MCF 10A (cell line): ENCODE measurements around the gene TMEM53. TPM values are rescaled to one million over a fixed set of nuclear protein-coding genes. Genes with fewer than 3 reads are reported as not detected.

Source experiments
- Bru-seq: library from RNA; stranded (reverse); fragments of 400-500 nt; gene quantifications from one replicate; lab custom pipeline; 2021; lab: Mats Ljungman, UMichigan
- BruChase-seq, 2 experiments: library from RNA; stranded (reverse); fragments of 400-500 nt; gene quantifications; one replicate each; lab custom pipeline; 2021; lab: Mats Ljungman, UMichigan
- BruUV-seq: library from RNA; stranded (reverse); fragments of 400-500 nt; replicated peaks from 2 replicates; lab custom pipeline; 2021; lab: Mats Ljungman, UMichigan
- CTCF ChIA-PET: fragments of 300-600 bp; sonication (Branson Sonifier 250); formaldehyde crosslinking; extraction: SDS; loops from one replicate; lab custom pipeline; 2021; ENCODE audit warnings: antibody characterized with exemption, inconsistent platforms; lab: Yijun Ruan, JAX
- POLR2A ChIA-PET: fragments of 300-600, 350-650 bp; sonication (Branson Sonifier 250); formaldehyde crosslinking; extraction: SDS; loops from one replicate; lab custom pipeline; 2020; ENCODE audit warnings: antibody characterized with exemption, inconsistent platforms; lab: Yijun Ruan, JAX
- DNase-seq: peaks from one replicate; pipeline ENCODE4 v3.0.0-alpha.2; 2018; ENCODE audit not compliant: unreplicated experiment
- H3K27ac Mint-ChIP-seq: one replicate; pipeline ENCODE4 v1.8.0; 2022; ENCODE audit warnings: mild to moderate bottlenecking, low read depth, mixed read lengths; ENCODE audit not compliant: unreplicated experiment
- H3K27me3 Mint-ChIP-seq: one replicate; pipeline ENCODE4 v1.8.0; 2022; ENCODE audit warnings: mixed read lengths; ENCODE audit not compliant: insufficient read depth, unreplicated experiment
- H3K36me3 Mint-ChIP-seq: one replicate; pipeline ENCODE4 v1.8.0; 2022; ENCODE audit warnings: mild to moderate bottlenecking, moderate library complexity, mixed read lengths; ENCODE audit not compliant: insufficient read depth, unreplicated experiment
- H3K4me1 Mint-ChIP-seq: one replicate; pipeline ENCODE4 v1.8.0; 2022; ENCODE audit warnings: mixed read lengths; ENCODE audit not compliant: insufficient read depth, unreplicated experiment
- H3K4me3 Mint-ChIP-seq: one replicate; pipeline ENCODE4 v1.8.0; 2022; ENCODE audit warnings: mild to moderate bottlenecking, moderate library complexity, mixed read lengths; ENCODE audit not compliant: unreplicated experiment
- H3K9me3 Mint-ChIP-seq: one replicate; pipeline ENCODE4 v1.8.0; 2022; ENCODE audit warnings: mixed read lengths; ENCODE audit not compliant: unreplicated experiment
- intact Hi-C: fragments of 100-400 bp; cut with micrococcal nuclease; formaldehyde crosslinking; loops from 2 replicates; pipeline ENCODE4 v1.14.1; 2022
- long read RNA-seq: library from polyadenylated mRNA; stranded (forward); transcript quantifications from one replicate; pipeline ENCODE4 v2.0.0, GENCODE V29; 2022
- total RNA-seq: library from RNA; stranded (reverse); gene quantifications from 2 replicates; pipeline ENCODE4 v1.2.3, GENCODE V29; 2022
- TF ChIP-seq, protein P1 (sequence below): fragments of 200-600 bp; IDR thresholded peaks from one replicate; pipeline ENCODE4 v1.8.0; 2022; ENCODE audit warnings: antibody characterized with exemption, mild to moderate bottlenecking; ENCODE audit not compliant: unreplicated experiment

TMEM53 gene
- total RNA-seq (2.2 TPM in 2 replicates), Bru-seq, nascent RNA (percentile 37 among the genes with signal in this experiment), BruChase-seq, experiment 1, labeled RNA remaining after a 6-hour chase (percentile 29 among the genes with signal in this experiment), BruChase-seq, experiment 2, labeled RNA remaining after a 2-hour chase (percentile 36 among the genes with signal in this experiment)
- long read RNA-seq, partial matches to known transcripts = 2 of 15 reads
- long read RNA-seq, other reads (novel, unspliced or antisense) = 4 of 15 reads

DNA sequence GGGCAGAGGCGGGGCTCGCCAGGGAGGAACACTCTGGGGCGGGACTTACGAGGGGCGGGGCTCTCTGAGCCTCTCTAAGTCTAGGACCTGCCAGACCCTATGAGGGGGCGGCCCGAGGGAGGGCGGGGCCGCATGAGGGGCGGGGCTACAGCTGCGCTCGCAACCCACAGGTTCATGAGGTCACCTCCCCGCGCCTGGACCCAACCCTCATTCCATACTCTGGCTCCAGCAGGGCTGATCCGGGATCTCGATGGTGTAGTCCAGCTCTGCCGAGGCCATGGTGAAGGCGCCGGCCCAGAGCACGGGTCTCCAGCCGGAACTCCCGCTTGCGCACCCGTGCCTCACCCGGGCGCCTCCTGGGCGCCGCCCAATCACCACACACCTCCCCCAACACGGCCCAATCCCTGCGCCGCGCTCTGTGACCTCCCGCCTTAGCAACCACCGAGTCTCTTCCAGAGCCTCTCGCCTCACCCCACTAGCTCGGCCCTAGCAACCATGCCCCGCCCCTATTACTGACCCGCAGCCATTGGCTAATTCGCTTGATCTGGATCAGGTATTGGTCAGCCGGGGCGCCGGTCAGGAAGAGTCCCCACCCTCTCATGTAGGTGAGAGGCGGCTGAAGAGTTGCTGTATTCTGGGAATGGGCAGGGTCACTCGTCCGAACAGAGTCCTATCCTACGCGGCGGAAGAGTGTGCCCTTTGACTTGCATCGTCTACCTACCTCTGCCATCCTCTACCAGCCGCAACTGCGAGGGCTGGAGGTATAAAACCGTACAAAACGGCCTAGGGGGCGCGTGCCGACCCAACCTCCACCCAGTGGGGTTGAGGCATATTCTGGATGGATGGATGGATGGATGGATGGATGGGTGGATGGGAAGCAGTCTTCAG lies at the start of gene TMEM53, which contains the start of gene ARMH1:
TSS of gene TMEM53 (minus strand) at position 369 of the 888 bp plus-strand sequence. CDS start at position 279, 90 bp downstream.
TSS of gene ARMH1 (plus strand) at position 602 of the 888 bp plus-strand sequence. CDS start 14,984 bp downstream, outside the sequence.
- intact Hi-C loops = no loop called here

GRCh38 chr1:44723496-44724295 lies 49.4 kb upstream of the TMEM53 start:
- Mint-ChIP-seq H3K27ac (no peak overlapping the region), H3K4me3 (no peak overlapping the region), H3K36me3 (peaks cover 12% of the 10 kb centered on the region), H3K4me1 (peaks cover 27% of the 10 kb centered on the region), H3K27me3 (no peaks in the 10 kb centered on the region), H3K9me3 (no peaks in the 10 kb centered on the region)
- no peak for DNase-seq
- intact Hi-C loops = no loop called here
- TF ChIP-seq, protein P1, sequence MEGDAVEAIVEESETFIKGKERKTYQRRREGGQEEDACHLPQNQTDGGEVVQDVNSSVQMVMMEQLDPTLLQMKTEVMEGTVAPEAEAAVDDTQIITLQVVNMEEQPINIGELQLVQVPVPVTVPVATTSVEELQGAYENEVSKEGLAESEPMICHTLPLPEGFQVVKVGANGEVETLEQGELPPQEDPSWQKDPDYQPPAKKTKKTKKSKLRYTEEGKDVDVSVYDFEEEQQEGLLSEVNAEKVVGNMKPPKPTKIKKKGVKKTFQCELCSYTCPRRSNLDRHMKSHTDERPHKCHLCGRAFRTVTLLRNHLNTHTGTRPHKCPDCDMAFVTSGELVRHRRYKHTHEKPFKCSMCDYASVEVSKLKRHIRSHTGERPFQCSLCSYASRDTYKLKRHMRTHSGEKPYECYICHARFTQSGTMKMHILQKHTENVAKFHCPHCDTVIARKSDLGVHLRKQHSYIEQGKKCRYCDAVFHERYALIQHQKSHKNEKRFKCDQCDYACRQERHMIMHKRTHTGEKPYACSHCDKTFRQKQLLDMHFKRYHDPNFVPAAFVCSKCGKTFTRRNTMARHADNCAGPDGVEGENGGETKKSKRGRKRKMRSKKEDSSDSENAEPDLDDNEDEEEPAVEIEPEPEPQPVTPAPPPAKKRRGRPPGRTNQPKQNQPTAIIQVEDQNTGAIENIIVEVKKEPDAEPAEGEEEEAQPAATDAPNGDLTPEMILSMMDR = no peak
- CTCF ChIA-PET = interaction anchor here (1.4 kb wide), 1 partner anchor 15 kb away, joined by 6 read pairs; no protein-coding TSS in a partner anchor
- POLR2A ChIA-PET = no interaction called here
- no TSS peak for BruUV-seq

More for the DNA sequence above, at the start of gene TMEM53, which contains the start of gene ARMH1:
- ChIA-PET POLR2A (interaction anchor here (0.6 to 3.0 kb wide), 28 partner anchors 9 to 1435 kb away, joined by 3 to 22 read pairs (median 5); partner anchors contain the start of genes HECTD3, MUTYH, RNU5D-1 and RPS8), CTCF (interaction anchor here (0.6 to 4.2 kb wide), 9 partner anchors 11 to 968 kb away, joined by 3 to 29 read pairs (median 4); no protein-coding TSS in a partner anchor)
- TF ChIP-seq, protein P1 = no peak
- H3K4me3 Mint-ChIP-seq = peak within 1 kb of the TSS; percentile 74
- H3K27me3 Mint-ChIP-seq = no peaks in the 10 kb centered on the region
- peaks cover 4% of the 10 kb centered on the region for H3K36me3 Mint-ChIP-seq
- H3K4me1 Mint-ChIP-seq = peaks cover 17% of the 10 kb centered on the region
- H3K27ac Mint-ChIP-seq = peak within 1 kb of the TSS; percentile 96
- no peaks in the 10 kb centered on the region for H3K9me3 Mint-ChIP-seq
- DNase-seq = peak; percentile 99
- no TSS peak for BruUV-seq

DNA sequence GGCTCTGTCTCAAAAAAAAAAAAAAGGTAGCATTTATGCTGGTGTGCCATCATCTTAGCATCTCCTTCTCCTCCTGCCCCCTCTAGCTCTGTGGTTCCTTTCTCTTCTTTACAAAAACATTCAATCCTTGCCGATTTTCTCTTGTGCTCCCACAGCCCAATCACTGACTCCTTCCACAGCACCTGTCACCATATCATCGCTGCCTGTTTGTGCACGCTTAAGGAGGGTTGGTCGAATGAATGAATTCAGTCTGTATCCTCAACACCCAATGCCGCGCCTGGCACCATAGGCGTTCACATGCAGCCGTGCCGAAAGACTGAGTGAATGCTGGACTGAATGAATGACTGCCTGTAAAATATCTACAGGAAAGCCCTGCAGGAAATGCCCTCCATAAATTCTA lies 48.8 kb upstream of the TMEM53 start:
- no peak for DNase-seq
- no peaks in the 10 kb centered on the region for H3K27me3 Mint-ChIP-seq
- ChIA-PET POLR2A (interaction anchor here (1.9 kb wide), 2 partner anchors 26 to 95 kb away, joined by 8 to 14 read pairs; no protein-coding TSS in a partner anchor), CTCF (interaction anchor here (7.7 kb wide), 1 partner anchor 6 kb away, joined by 75 read pairs; the partner anchor contains the start of gene RNU5D-1)
- peaks cover 27% of the 10 kb centered on the region for H3K4me1 Mint-ChIP-seq
- intact Hi-C loops = no loop called here
- no TSS peak for BruUV-seq
- TF ChIP-seq, protein P1 = no peak
- H3K27ac Mint-ChIP-seq = no peak overlapping the region
- H3K4me3 Mint-ChIP-seq = peak overlapping the region; percentile 7
- H3K36me3 Mint-ChIP-seq = peaks cover 12% of the 10 kb centered on the region
- no peaks in the 10 kb centered on the region for H3K9me3 Mint-ChIP-seq
